Stomach smooth muscle (tissue), 2 donors: Measurements from ENCODE around the gene NDUFB1.

Experiments
- H3K27ac ChIP-seq: one replicate; pipeline ENCODE4 v1.7.0; 2013; ENCODE audit warnings: mild to moderate bottlenecking, low read length, inconsistent platforms
- H3K27me3 ChIP-seq, 2 donors: one replicate each; pipeline ENCODE4 v1.7.0; 2013; ENCODE audit warnings: low read length in 2 of 2; ENCODE audit not compliant: insufficient read depth in 2 of 2, control insufficient read depth in 1 of 2
- H3K36me3 ChIP-seq, 2 donors: one replicate each; pipeline ENCODE4 v1.7.0; 2013; ENCODE audit warnings: low read length in 2 of 2; ENCODE audit not compliant: control insufficient read depth in 2 of 2, insufficient read depth in 2 of 2
- H3K4me1 ChIP-seq: one replicate; pipeline ENCODE4 v1.7.0; 2013; ENCODE audit warnings: low read length; ENCODE audit not compliant: control insufficient read depth, insufficient read depth
- H3K4me3 ChIP-seq, 2 donors: one replicate each; pipeline ENCODE4 v1.7.0; 2013; ENCODE audit warnings: low read length in 2 of 2
- H3K9ac ChIP-seq, 2 donors: one replicate each; pipeline ENCODE4 v1.7.0; 2013; ENCODE audit warnings: low read length in 2 of 2, mild to moderate bottlenecking in 1 of 2
- H3K9me3 ChIP-seq, 2 donors: one replicate each; pipeline ENCODE4 v1.7.0; 2013; ENCODE audit warnings: low read length in 2 of 2; ENCODE audit not compliant: control insufficient read depth in 2 of 2
- donor health status: healthy.
- donor health status: Pancreatic carcinoma.

NDUFB1 gene

DNA sequence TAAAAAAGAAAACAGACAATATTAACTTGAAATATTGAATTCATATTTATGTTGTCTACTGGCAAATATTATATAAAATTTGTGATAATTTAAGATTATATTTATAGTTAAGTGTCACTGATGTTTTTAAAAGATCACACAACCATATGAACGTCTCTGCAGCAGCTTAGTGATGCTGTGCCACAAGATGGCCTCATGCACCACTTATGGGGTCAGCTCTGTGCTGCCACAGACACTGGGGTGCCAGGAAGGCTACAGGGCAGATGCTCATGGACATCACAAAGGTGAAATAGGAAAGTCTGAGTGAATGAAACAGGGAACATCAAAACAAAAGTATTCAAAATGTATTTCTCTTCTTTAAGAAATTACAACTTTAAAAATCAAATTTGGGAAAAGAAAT is 28.2 kb downstream of the NDUFB1 start:
- Histone ChIP-seq H3K27ac (no peak overlapping the region), H3K9me3 (no peaks in the 10 kb centered on the region), H3K4me1 (no peaks in the 10 kb centered on the region), H3K27me3 (no peaks in the 10 kb centered on the region), H3K36me3 (peaks cover 17 to 21% of the 10 kb centered on the region in 2 donors), H3K9ac (no peak overlapping the region), H3K4me3 (no peak overlapping the region)

DNA sequence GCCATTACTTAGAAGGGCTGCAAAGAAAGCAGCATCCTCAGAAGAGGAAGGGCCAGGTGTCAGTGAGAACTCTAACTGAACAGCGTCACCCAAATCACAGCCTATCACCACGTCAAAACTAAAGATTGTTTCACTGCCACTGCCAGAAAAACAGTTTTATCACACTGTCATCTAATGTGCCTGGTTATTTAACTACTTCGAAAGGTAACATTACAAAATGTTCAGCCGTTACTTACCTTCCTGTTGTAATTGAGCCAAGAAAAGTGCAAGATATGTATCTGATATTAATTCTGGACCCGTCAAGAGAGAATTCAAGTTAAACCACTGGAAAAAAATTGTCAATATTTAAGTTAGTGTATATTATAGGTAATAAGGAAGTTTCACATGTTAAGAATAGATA is 33.0 kb downstream of the NDUFB1 start:
- Histone ChIP-seq H3K9ac (no peak overlapping the region), H3K36me3 (peaks cover 20 to 30% of the 10 kb centered on the region in 2 donors), H3K4me1 (no peaks in the 10 kb centered on the region), H3K9me3 (no peaks in the 10 kb centered on the region), H3K4me3 (no peak overlapping the region), H3K27me3 (no peaks in the 10 kb centered on the region), H3K27ac (no peak overlapping the region)

DNA sequence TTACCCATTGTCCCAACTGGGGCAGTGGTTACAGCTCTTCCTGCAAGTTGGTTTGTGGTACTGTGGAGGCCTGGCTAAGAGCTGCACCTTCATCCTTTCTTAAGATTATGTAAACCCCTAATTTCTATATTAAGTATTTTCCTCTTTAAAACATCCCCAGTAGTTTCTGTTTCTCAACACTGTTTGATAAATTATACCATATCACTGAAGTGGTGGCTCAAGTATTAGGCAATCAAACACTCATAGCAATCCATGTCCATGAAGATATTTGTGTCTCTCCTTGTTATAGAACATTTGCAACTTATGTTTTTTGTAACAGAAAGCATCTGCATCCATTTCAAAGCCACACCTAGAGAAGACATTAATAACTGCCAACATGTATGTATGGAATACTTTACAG is 47.0 kb downstream of the NDUFB1 start:
- Histone ChIP-seq H3K36me3 (peaks cover 19 to 23% of the 10 kb centered on the region in 2 donors), H3K9ac (no peak overlapping the region), H3K9me3 (no peaks in the 10 kb centered on the region), H3K4me3 (no peak overlapping the region), H3K27ac (no peak overlapping the region), H3K27me3 (no peaks in the 10 kb centered on the region), H3K4me1 (no peaks in the 10 kb centered on the region)
